Activated CD8-positive, alpha-beta memory T cell treated with anti-CD3 and anti-CD28 coated beads for 1 hour (primary cell): Measurements from ENCODE around the gene BRD3.

ENCODE experiments used
- DNase-seq, 2 donors: peaks; one replicate each; pipeline ENCODE4 v3.0.0-alpha.2; 2020; ENCODE audit warnings: low read depth in 1 of 2; ENCODE audit errors: extremely low read depth in 1 of 2

The BRD3 gene

GRCh38 chr9:134025606-134026541 lies 42.0 kb downstream of the BRD3 start:
- DNase-seq: peak in 1 of 2 donors; percentile 27

GRCh38 chr9:134024828-134025605 lies 42.8 kb downstream of the BRD3 start, which contains the start of gene BRD3OS:
Gene BRD3OS, plus strand, starts transcription at chr9:134025481. Its CDS starts 1,267 bp downstream, at chr9:134026748.
- DNase-seq: peak; percentile 74 to 82

GRCh38 chr9:134024214-134024792 lies 43.5 kb downstream of the BRD3 start:
- DNase-seq: no peak

- DNase-seq: no peak
Measured at GRCh38 chr9:134014946-134015345, 52.9 kb downstream of the BRD3 start.

GRCh38 chr9:134011401-134011800 lies 56.4 kb downstream of the BRD3 start:
- DNase-seq: no peak

- DNase-seq: no peak
Measured at GRCh38 chr9:134010310-134011173, 57.3 kb downstream of the BRD3 start.

- no peak for DNase-seq
Measured at GRCh38 chr9:134007571-134007970, 60.3 kb downstream of the BRD3 start.

- DNase-seq: no peak
Measured at GRCh38 chr9:134007150-134007549, 60.7 kb downstream of the BRD3 start.

GRCh38 chr9:134005381-134005780 lies 62.4 kb downstream of the BRD3 start:
- no peak for DNase-seq

GRCh38 chr9:134004881-134005280 lies 62.9 kb downstream of the BRD3 start:
- no peak for DNase-seq

- no peak for DNase-seq
Measured at GRCh38 chr9:134004131-134004873, 63.5 kb downstream of the BRD3 start.

- no peak for DNase-seq
Measured at GRCh38 chr9:134003237-134003636, 64.6 kb downstream of the BRD3 start.

GRCh38 chr9:134002796-134003195 lies 65.0 kb downstream of the BRD3 start:
- DNase-seq: no peak

GRCh38 chr9:133999851-134000265 lies 68.0 kb downstream of the BRD3 start:
- no peak for DNase-seq

- no peak for DNase-seq
Measured at GRCh38 chr9:133998915-133999595, 68.8 kb downstream of the BRD3 start.

GRCh38 chr9:133997584-133997983 lies 70.2 kb downstream of the BRD3 start:
- no peak for DNase-seq

GRCh38 chr9:133996531-133997520 lies 71.0 kb downstream of the BRD3 start:
- no peak for DNase-seq
